OCI-LY3 (cell line): ENCODE data around the gene TMEM106B.

ENCODE experiments used
- EZH2phosphoT487 ChIP-seq: fragments of 200-600 bp; shearing (Covaris generic); IDR thresholded peaks from 2 replicates; pipeline ENCODE4 v1.6.1; 2018; ENCODE audit warnings: antibody characterized with exemption, mixed run types, low read depth
- TF ChIP-seq, protein P1 (sequence below): fragments of 200-600, 300-600 bp; sonication (generic); IDR thresholded peaks from 2 replicates; pipeline ENCODE4 v1.5.1; 2014; ENCODE audit warnings: antibody characterized with exemption, low read length, low read depth

DNA sequence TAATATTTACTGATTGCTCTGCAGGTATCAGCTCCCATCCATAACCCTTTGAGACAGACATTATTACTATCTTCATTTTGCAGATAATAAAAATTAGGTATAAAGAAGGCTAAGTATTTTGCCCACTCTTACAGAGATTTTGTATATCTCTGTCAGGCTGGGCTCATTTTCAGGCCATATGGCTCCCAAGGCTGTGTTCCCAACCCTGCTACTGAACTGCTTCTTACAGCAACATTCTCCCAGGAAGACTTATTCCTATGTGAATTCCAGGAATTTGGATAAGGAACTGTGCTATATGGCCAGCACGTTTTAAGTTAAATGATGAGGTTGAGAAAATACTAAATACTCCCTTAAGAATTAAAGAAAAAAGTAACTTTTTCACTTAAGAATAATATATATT is 1.9 kb upstream of the TMEM106B start:
- TF ChIP-seq, protein P1, sequence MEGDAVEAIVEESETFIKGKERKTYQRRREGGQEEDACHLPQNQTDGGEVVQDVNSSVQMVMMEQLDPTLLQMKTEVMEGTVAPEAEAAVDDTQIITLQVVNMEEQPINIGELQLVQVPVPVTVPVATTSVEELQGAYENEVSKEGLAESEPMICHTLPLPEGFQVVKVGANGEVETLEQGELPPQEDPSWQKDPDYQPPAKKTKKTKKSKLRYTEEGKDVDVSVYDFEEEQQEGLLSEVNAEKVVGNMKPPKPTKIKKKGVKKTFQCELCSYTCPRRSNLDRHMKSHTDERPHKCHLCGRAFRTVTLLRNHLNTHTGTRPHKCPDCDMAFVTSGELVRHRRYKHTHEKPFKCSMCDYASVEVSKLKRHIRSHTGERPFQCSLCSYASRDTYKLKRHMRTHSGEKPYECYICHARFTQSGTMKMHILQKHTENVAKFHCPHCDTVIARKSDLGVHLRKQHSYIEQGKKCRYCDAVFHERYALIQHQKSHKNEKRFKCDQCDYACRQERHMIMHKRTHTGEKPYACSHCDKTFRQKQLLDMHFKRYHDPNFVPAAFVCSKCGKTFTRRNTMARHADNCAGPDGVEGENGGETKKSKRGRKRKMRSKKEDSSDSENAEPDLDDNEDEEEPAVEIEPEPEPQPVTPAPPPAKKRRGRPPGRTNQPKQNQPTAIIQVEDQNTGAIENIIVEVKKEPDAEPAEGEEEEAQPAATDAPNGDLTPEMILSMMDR, result no peak
- no peak for TF ChIP-seq EZH2phosphoT487
